Stimulated activated CD4-positive, alpha-beta T cell treated with anti-CD3 and anti-CD28 coated beads, Interleukin-4, amount 100 ng/mL, for 48 hours (primary cell): Measurements from ENCODE around the gene DCK.
A peak's percentile ranks its signal among the peaks of the same experiment; 100 is the strongest.
"Not testable (repeated sequence)": the region's sequence is repeated elsewhere in the genome, so short reads cannot be mapped to it uniquely, and the experiment has no call there.

Experiments
- DNase-seq, 2 donors: peaks; one replicate each; pipeline ENCODE4 v3.0.0-alpha.2; 2020; ENCODE audit warnings: low read depth in 2 of 2

The DCK gene

GRCh38 chr4:70999639-71000038 is 6.2 kb downstream of the DCK start:
- DNase-seq: not testable (repeated sequence)

DNA sequence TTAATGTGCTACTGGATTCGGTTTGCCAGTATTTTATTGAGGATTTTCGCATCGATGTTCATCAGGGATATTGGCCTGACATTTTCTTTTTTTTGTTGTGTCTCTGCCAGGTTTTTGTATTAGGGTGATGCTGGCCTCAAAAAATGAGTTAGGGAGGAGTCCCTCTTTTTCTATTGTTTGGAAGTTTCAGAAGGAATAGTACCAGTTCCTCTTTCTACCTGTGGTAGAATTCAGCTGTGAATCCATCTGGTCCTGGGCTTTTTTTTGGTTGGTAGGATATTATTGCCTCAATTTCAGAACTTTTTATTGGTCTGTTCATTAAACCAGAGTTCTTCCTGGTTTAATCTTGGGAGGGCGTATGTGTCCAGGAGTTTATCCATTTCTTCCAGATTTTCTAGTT is 7.9 kb downstream of the DCK start:
- DNase-seq: not testable (repeated sequence)

DNA sequence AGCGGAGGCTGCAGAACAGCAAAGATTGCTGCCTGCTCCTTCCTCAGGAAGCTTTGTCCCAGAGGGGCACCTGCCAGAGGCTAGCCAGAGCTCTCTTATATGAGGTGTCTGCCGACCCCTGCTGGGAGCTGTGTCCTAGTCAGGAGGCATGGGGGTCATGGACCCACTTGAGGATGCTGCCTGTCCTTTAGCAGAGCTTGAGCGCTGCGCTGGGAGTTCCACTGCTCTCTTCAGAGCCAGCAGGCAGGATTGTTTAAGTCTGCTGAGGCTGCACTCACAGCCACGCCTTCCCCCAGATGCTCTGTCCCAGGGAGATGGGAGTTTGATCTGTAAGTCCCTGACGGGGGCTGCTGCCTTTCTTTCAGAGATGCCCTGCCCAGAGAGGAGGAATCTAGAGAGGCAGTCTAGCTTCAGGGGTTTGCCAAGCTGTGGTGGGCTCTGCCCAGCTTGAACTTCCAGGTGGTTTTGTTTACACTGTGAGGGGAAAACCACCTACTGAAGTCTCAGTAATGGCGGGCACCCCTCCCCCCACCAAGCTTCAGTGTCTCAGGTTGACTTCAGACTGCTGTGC is 10.9 kb downstream of the DCK start:
- DNase-seq: peak in 1 of 2 donors; percentile 34

DNA sequence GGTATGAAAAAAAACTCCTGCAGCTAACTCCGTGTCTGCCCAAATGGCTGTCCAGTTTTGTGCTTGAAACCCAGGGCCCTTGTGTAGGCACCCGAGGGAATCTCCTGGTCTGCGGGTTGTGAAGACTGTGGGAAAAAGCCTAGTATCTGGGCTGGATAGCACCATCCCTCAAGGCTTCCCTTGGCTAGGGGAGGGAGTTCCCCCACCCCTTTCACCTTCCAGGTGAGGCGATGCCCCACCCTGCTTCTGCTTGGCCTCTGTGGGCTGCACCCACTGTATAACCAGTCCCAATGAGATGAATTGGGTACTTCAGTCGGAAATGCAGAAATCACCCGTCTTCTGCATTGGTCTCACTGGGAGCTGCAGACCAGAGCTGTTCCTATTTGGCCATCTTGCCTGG is 11.6 kb downstream of the DCK start:
- not testable (repeated sequence) for DNase-seq

GRCh38 chr4:71006203-71006907 is 12.9 kb downstream of the DCK start:
- DNase-seq: no peak

DNA sequence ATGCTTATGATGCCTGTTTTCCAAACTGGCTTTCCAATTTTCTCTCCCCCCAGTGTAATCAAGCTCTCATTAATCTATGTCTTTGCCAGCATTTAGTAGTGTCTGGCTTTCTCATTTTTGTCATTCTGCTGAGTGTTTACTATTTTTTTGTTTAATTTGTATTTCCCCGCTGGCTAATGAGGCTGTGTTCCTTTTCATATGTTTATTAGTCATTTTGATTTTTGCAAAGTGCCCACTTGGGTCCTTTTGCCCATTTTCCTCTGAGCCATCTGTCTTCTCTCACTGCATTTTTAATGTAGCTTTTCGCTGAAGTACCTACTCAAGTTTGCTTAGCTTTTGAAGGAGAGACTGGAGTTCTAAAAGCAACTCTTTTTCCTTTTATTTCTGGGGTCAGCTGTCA is 14.7 kb downstream of the DCK start:
- no peak for DNase-seq

- DNase-seq: no peak
Measured at GRCh38 chr4:71009086-71009485, 15.6 kb downstream of the DCK start.

- no peak for DNase-seq
Measured at GRCh38 chr4:71009890-71010588, 16.6 kb downstream of the DCK start.

GRCh38 chr4:71011451-71011850 is 18.0 kb downstream of the DCK start:
- no peak for DNase-seq

GRCh38 chr4:71017391-71017790 is 23.9 kb downstream of the DCK start:
- not testable (repeated sequence) for DNase-seq

GRCh38 chr4:71020611-71021010 is 27.2 kb downstream of the DCK start:
- DNase-seq: no peak

DNA sequence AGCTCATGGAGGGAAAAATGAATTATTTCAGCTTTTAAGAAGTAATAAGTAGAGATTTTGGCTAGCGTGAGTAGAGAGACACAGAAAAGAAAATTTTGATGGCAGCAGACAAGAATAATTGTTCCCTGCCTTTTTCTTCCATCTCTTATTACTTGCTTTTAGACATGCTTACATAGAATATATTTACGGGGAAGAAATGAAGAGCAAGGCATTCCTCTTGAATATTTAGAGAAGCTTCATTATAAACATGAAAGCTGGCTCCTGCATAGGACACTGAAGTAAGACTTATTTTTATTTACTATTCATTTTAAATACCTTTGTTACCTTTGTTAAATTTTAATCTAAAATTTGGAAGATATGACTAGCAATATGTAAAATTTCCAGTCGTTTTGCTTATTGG is 32.2 kb downstream of the DCK start:
- no peak for DNase-seq

DNA sequence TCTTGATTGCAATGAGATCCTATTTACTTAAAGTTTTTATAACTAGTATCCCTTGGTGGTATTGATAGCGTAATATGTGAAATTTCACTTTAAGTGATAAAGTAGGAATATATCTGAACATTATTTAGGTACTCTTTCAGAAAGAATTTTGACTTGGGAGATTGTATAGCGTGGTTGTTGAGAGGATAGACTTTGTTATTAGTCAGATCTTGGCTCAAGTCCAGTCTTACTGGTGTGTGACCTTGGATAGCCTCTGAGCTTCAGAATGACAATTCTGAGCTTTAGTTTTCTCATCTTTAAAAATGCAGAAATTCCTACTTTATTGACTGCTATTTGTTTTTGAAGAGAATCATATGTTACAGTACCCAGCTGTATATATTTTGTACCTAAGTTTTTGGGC is 32.6 kb downstream of the DCK start:
- no peak for DNase-seq

DNA sequence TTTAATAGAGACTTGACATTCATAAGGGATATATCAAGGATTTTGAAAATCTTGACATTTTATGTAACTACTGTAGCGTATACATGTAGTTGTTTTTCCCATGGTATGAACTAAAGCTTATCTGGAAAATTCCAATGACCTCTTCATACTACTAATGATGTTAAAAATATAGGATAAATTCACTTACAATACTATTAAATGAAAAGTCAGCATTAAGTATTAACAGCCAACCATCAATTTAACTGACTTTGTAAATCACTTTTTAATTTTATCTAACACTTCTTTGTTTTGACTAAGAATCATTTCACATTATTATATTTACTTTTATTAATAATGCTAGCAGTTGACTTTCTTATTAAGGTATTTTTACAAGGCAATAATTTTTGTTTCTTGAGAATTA is 34.2 kb downstream of the DCK start:
- no peak for DNase-seq

- DNase-seq: no peak
Measured at GRCh38 chr4:71029504-71029903, 36.1 kb downstream of the DCK start.

DNA sequence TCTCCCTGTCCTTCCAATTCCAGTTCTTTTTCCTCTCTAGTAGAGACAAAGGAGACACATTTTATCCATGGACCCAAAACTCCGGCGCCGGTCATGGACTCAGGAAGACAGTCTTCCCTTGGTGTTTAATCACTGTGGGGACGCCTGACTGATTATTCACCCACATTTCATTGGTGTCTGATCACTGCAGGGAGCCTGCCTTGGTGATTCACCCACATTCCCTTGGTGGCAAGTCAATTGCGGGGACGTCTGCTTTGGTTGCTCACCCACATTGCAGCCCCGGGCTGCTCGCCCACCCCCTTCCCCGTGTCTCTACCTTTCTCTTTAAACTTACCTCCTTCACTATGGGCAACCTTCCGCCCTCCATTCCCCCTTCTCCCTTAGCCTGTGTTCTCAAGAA is 38.7 kb downstream of the DCK start:
- not testable (repeated sequence) for DNase-seq

- no peak for DNase-seq
Measured at GRCh38 chr4:71045256-71045655, 51.8 kb downstream of the DCK start.

- DNase-seq: no peak
Measured at GRCh38 chr4:71049395-71049794, 55.9 kb downstream of the DCK start.

DNA sequence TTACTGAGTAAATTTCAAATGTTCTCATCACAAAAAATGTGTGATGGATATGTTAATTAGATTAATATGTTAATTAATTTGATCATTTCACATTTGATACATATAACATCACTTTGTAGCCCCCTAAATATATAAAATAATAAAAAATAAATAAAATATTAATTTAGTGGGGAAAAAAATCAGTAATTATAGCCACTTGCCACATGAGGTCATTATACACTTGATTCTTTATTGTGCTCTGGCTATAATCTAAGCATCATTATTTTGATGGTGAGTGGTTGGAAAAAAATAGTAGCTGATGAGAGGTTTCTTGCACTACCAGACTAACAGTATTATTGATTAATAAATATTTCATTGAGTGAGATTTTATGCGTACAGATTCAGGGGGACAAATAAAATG is 57.4 kb downstream of the DCK start:
- DNase-seq: no peak

DNA sequence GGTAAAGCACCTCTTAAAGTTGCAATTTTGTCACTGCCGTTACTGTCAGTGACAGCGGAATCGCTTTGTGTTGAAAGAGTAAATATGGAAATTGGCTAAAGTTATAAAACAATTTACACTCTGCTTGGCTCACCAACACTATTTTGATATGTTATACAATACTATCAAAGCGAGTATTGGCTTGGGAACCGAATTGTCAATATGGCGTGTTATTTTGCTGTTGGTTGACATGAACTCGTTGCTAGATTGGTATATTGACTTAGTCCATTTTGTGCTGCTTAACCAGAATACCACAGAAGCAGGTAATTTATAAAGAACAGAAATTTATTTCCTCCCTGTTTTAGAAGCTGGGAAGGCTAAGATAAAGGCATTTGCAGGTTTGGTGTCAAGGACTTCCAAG is 58.6 kb downstream of the DCK start:
- DNase-seq: no peak

DNA sequence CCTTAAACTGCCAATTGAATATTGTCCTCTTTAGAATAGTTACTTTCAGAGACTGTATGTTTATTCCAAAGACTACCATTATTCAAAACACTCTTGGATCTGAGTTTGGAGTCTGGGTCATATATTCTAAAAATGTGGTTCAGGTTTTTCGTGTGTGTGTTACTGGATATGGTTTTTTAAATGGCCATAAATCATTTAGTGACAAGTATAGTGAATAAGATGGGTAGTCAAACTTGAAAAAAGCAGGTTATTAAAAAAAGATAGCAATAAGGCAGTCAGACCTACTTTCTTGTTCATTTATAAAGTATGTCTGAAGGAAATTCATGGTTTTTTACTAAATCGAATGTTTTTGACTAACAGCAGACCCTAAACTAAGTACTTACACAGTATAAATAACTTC is 59.3 kb downstream of the DCK start:
- no peak for DNase-seq

DNA sequence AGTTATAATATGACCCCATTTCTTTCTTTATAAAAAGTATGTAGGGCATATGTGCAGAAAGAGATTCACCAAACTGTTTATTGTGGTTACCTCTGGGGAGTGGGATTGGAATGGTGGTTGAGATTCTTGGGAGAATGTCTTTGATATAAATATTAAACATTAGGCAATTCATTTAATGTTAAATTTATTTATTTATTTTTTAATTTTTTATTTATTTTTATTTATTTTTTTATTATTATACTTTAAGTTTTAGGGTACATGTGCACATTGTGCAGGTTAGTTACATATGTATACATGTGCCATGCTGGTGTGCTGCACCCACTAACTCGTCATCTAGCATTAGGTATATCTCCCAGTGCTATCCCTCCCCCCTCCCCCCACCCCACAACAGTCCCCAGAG is 60.2 kb downstream of the DCK start:
- DNase-seq: not testable (repeated sequence)

- DNase-seq: not testable (repeated sequence)
Measured at GRCh38 chr4:71059573-71059972, 66.1 kb downstream of the DCK start.
